ENCODE results near the gene E2F2. TPM values are rescaled to one million over a fixed set of nuclear protein-coding genes. Genes with fewer than 3 reads are reported as not detected.

Gene E2F2
- total and polyA plus RNA-seq, 2 of the 13 experiments (the other 11 are each of a cell fraction or from before 2014, with no cell fraction given), result 0.65 to 6.6 TPM

GRCh38 chr1:23478896-23479665, 52.0 kb downstream of the E2F2 start (continued):
- TF ChIP-seq SNAPC4 (CRISPR knock-in tag; IDR thresholded peaks at IDR 0.05) (peak; percentile 55; the same call in 1 of the 2 replicates), HNRNPK (IDR thresholded peaks at IDR 0.05; ENCODE audit: low read depth, low read length, poor library complexity, severe bottlenecking) (no peak), RNF2 (conservative IDR thresholded peaks at IDR 0.05; ENCODE audit: low read depth) (no peak), ETS1 (CRISPR knock-in tag; IDR thresholded peaks at IDR 0.05) (no peak), SIX1 (CRISPR knock-in tag; IDR thresholded peaks at IDR 0.05; ENCODE audit: borderline replicate concordance) (peak; percentile 92; the same call in 1 of the 2 replicates), PLSCR1 (CRISPR knock-in tag; IDR thresholded peaks at IDR 0.05; ENCODE audit: borderline replicate concordance) (no peak), ZNF530 (CRISPR knock-in tag; IDR thresholded peaks at IDR 0.05; ENCODE audit: low read depth) (no peak), ZNF362 (CRISPR knock-in tag; IDR thresholded peaks at IDR 0.05; ENCODE audit: borderline replicate concordance) (no peak), ZNF720 (CRISPR knock-in tag; IDR thresholded peaks at IDR 0.05) (no peak), ZNF329 (CRISPR knock-in tag; IDR thresholded peaks at IDR 0.05; ENCODE audit: low read depth) (no peak), KDM1A (CRISPR knock-in tag; IDR thresholded peaks at IDR 0.05) (peak; percentile 36; the same call in 1 of the 2 replicates), ZNF572 (CRISPR knock-in tag; IDR thresholded peaks at IDR 0.05) (peak; percentile 22; the same call in 1 of the 2 replicates), TFAP4 (IDR thresholded peaks at IDR 0.05; ENCODE audit: borderline replicate concordance, low read depth) (peak; percentile 69; the same call in 1 of the 2 replicates), ZNF547 (CRISPR knock-in tag; IDR thresholded peaks at IDR 0.05) (no peak), ZNF841 (CRISPR knock-in tag; IDR thresholded peaks at IDR 0.05; ENCODE audit: borderline replicate concordance) (no peak), ZNF607 (CRISPR knock-in tag; IDR thresholded peaks at IDR 0.05; ENCODE audit: borderline replicate concordance) (0 out of 2 replicates have a peak, but pooled peaks have one; percentile 60), ZSCAN5A (CRISPR knock-in tag; IDR thresholded peaks at IDR 0.05; ENCODE audit: borderline replicate concordance) (no peak), ETV6 (CRISPR knock-in tag; conservative IDR thresholded peaks at IDR 0.05) (no peak)

Measured in HepG2 (cell line).